Measurements from ENCODE around the gene ERC1.

The ERC1 gene

DNA sequence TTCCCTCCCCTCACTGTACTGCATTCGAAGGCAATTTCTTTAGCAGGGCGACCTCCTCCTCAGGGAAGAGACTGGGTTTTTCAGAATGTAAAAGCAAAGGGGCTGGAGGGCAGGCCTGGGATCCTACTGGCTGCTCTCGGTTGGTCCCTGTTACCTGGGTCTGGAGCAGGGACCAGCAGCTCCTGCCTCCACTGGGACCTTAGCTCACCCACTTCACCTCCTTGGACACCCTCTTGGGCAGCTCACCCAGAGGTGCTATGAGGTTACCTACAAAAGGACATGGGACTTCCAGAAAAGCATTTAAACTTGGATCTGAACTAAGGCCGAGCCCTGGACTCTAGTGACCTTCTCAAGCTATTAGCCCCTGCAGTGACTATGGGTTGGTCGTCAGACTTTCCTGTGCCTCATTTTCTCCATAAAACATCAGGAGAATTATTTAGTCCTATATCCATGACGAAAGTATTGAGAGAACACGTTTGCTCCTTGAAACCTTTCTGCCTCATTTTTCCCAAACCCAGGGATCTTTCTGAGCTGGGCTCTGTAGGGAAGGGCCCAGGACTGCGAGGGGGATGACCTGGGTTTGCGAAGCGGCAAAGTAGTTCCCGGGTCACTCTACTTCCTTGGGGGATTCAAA is 538.3 kb downstream of the ERC1 start:
- DNase-seq = no peak

DNA sequence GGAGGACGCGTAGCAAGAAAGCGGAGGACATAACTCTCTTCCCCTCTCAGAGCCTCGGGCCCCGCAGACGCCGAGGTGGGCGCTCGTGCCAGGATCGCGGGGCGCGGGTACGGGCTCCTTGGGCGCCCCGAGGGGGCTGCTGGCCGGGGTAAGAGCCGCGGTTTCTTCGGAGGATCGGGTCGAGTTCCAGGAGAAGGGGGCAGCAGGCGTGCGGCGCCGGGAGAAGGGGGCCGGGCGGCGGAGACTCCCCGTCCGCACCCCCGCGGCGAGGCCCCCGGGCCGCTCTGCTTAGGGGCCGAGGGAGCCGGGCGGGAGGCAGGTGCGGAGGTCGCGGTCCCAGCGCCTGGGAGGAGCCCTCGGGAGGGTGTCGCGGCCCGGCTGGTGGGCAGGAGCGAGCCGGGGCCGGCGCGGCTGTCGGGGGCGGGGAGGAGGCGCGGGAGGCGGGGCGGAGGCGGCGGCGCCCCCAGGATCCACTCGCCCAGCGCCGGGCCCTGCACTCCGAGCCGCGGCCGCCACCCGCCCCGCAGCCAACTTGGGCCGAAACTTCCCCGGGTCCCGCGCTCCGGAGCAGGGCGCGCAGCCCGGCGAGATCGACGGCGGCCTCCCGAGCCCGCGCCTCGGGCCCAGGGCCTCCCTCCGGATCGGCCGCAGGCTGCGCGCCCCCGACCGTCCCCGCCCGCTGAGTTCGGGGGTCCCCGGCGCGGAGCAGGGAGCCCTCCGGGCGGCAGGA is 539.0 kb downstream of the ERC1 start:
- no peak for DNase-seq

DNA sequence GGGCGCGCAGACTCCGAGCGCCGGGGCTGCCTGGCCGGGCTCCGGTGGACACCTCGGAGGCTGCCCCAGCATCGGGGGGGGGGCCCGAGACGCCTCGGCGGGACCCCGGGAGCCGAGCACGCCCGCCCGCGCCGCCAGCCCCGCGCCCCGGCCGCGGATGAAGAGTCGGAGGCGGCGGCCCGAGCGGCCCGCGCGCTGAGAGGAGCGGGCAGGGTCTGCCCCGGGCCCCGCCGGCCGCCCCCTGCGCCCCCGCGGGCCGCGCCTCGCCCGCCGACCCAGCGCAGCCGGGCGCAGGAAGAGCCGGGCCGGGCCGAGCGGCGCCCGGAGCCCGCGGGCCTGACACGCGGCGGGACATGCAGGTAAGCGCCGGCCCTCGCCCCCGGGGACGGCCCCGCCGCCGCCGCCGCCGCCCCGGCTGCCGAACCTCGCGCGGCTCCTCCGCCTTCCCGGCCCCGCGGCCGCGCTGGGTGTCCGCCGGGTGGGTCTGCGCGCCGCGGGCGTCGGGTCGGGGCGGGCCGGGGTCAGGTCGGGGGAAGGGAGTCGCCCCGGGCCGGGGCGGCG is 539.6 kb downstream of the ERC1 start:
- DNase-seq = no peak

DNA sequence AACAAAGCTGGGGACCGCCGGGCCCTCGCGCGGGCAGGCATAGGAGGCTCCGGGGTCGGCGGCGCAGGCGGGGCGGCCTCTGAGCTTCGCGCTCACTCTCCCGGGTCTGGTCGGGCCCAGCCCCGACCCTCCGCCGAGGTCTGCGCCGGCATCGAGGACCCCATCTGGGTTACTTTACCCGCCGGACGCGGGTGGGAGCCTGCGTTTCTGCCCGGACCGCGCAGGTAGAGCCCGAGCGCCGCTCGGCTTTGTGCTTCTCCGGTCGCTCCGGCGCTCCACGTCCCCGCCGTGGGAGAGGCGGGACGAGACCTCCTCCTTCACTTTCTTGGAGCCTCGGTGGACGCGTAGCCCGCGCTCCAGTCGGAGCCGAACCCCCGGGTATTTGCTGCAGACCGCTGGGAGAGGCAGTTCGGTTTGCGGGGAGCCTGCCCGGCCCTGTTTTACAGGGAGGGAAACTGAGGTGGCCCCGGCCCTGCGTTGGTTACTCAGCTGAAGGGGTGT is 540.2 kb downstream of the ERC1 start:
- DNase-seq = no peak

DNA sequence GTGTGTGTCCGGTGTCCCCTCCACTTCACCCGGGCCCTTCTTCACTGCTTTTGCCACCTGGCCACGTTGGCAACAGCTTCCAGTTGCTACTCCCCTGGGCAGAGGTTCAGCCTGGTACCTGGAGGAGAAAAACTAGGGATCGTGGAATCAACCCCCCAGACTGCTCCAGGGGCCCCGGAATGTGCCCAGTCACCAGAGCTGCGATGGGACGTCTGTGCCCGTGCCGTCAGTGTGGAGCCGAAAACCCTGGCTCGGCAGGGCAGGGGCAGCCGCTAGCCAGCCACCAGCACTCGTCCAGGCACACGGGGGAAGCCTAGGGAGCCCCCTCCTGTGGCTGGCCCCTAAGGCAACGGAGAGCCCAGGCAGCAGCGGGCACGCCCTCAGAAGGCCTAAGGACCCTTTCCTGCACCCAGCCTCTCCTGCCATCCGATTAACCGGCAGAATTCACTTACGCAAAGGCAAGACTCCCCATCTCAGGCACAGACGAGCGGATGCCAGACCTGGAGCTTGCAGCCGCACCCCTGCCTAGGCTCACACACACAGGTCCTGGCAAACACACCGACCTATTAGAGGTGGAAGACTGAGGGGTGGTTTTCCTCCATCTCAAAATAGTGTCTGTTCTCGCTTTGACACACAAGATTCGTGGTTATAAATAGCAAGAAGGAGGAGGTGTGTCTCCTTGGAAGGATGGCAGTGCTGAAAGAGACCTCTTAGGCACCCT is 540.8 kb downstream of the ERC1 start:
- no peak for DNase-seq

DNA sequence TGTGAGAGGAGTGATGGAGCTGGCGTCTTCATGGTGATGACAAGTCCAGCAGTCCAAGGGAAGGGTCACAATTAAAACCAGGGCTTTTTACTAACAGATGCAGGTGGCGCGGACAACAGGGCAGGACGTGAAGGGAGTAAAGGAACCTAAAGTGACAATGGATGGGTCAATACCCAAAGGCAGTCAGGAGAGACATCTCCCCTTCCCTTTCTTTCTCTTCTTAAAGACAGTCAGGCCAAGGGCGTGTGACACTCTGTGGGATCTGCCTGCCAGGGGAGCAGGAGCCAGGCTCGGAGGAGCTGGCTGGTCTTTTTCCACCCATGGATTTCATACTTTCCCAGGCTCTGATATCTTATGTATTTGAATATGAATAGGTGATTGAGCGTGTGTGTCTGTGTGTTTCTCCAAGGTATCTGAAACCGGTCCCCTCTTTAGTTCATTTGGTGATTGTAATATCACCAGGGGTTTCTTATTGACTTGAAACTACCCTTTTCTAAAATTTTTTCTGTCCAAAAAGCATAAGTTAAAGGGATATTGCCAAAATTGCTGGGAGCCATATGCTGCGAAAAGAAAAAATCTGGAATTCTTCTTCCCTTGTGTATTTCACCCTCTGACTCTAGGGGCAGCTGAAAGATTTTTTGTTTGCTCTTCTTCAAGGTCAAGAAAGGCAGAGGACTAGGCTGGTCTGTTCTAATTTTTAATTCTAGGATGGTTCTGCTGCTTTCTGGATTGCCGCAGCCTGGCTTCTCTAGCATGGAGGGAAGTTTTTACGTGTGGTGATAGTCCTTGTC is 541.5 kb downstream of the ERC1 start:
- no peak for DNase-seq

DNA sequence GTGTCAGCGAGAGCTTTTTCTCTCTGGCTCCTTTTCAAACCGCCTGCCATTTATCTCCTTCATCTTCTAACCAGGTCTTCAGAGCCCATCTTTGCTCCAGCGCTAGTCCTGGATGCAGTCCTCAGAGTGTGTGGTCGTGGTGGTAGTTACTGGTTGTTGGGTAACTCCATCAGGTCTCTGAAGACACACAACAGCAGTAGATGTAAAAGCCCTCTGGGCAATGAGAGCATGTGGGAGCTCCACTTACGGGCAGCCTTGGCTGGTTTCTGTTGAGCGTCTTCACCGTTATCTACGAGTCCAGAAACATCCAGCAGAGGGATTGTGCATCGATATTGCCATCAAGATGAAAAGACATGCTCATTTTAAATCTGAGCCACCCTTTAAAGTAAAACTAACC is 542.2 kb downstream of the ERC1 start:
- no peak for DNase-seq

DNA sequence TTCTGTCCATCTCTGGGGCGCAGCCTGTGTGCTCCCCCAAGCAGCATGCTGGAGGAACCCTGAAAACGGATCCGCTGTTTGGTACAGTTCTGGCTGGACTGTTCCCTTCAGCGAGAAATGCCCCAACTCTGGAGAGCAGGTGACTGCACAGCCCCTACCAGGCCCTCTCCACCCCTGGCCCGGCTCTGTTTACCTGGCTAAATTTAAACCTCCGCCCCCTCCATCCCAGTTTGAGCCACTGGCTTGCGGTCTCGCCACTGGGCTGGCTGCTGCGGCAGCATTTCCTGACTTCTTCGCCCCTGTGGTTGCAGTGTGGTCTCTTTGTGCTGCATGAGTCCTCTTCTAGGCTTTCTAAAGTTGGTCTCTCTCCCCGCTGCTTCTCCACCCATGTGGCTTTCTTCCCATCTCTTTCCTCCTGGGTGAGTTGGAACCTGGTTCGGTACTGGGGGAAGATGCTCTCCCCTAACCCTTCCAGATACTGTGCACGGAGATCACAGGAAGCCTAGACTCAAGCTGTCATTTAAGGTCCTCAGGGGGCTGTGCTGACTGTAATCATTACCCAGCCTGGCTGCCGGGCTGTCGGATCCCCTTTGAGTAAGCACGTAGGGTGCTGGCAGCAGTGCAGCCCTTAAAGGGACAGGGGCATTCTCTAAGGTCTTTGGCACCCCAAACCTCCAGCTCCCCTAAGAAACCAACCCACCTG is 542.7 kb downstream of the ERC1 start:
- DNase-seq = no peak

DNA sequence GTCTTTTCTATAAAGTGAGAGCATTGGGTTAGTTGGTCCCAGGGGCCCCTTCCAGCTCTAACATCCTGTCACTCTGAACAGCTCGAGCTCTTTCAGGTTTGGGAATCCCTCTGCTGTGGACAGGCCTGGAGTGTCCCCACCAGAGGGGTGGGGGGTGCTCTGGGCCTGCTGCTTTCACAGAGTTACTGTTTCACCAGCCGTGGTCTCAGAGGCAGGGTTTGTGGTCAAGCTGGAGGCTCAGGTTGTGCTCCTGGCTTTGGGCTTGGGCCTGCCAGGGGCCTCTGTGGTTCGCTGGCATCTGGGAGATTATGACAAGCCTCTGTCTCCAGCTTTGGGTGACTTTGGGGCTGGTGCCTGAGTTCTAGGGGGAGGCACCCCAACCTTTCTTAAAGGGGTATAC is 543.7 kb downstream of the ERC1 start:
- DNase-seq = no peak

DNA sequence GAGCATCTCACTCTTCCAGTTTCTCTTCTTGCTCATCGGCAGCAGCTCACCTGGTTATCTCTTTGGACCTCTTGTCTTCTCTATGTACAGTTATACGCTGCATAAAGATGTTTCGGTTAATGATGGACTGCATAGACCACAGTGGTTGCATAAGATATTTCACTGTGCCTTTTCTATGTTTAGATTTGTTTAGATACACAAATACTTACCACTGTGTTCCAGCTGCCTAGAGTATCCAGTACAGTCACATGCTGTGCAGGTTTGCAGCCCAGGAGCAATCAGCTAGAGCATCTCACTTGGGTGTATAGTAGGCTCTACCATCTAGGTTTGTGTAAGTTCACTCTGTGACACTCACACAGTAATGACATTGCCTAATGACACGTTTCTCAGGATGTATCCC is 545.8 kb downstream of the ERC1 start:
- DNase-seq = no peak

DNA sequence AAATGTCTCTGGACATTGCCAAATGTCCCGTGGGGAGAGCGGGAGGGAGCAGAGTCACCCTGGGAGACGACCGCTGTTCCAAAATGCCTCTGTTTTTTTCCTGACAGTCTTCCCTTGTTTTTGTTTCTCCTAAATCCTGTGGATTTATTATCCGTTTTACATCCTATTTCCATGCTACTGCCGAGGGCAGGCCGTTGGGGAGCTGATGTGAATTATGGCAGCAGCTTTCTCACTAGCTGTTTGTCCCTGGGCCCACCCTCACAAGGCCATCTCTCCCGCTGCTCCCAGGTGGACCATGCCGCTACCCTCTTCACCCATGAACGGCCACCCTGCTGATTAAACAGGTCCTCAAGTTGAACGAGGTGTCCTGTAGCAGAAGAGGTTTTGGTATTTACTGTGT is 548.1 kb downstream of the ERC1 start:
- no peak for DNase-seq

DNA sequence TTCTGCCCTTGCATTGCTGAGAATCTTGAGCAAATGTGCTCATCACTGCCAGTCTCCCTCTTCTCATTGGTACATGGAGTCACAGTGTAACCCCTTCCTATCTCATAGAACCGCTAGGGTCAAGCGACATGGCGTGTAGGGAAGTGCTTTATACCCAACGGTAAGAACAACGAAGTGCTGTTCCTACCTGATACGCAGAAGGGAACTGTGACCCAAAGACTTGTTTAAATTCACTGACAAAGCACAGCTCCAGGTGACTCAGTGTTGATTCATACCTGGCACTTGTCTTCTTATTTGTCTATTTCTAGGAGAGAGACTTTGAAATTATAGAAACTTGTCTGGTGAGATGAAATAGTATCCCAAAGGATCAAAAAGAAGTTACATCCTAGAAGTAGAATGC is 549.7 kb downstream of the ERC1 start:
- DNase-seq = no peak

DNA sequence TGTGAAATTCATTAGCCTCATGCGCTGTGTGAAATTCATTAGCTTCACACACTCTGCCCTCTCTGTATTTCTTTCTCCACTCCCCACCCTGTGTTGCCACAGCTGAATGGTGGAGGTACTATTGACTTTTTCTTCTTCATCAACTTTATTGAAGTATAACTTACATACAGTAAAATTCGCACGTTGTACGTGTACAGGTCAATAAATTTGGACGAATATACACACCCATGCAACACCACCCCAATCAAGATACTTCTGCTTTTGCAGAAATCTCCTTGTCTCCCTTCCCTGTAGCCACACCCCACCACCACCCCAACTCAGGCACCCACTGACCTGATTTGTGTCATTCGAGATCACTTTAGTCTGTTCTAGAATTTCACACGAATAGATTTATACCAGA is 551.6 kb downstream of the ERC1 start:
- DNase-seq = no peak

DNA sequence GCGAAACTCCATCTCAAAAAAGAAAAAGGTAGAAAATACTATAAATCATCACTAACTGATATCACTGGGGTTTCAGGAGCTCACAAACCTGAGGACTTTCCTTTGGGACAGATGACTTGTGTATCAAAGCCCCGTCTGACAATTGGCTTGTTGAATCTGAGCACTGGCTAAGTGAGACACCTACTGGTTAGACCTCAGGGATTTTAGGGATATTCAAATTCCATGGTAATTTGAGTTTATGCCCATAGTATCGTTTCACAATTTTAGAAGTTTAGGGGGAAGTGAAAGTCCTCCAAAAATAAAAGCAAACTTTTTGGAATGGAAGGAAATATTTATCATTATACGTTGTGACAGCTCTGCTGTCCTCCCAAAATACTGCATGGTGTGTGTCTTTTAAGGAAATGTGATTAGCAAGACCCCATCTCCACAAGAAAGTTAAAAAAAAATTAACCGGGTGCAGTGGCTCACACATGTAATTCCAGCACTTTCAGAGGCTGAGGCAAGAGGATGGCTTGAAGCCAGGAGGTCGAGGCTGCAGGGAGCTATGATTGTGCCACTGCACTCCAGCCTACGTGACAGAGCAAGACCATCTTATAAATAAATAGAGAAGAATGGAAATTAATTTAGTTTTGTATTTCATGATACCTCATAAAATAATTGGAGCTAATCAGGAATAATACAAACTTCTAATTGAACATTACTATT is 554.1 kb downstream of the ERC1 start:
- DNase-seq = no peak

Measured in NCI-H1105 (cell line).